Measurements from ENCODE around the gene POLR2L. TPM values are rescaled to one million over a fixed set of nuclear protein-coding genes. Genes with fewer than 3 reads are reported as not detected.

POLR2L gene
- total and polyA plus RNA-seq, 10 donors: 24.6 to 131 (median 66.2) TPM

DNA sequence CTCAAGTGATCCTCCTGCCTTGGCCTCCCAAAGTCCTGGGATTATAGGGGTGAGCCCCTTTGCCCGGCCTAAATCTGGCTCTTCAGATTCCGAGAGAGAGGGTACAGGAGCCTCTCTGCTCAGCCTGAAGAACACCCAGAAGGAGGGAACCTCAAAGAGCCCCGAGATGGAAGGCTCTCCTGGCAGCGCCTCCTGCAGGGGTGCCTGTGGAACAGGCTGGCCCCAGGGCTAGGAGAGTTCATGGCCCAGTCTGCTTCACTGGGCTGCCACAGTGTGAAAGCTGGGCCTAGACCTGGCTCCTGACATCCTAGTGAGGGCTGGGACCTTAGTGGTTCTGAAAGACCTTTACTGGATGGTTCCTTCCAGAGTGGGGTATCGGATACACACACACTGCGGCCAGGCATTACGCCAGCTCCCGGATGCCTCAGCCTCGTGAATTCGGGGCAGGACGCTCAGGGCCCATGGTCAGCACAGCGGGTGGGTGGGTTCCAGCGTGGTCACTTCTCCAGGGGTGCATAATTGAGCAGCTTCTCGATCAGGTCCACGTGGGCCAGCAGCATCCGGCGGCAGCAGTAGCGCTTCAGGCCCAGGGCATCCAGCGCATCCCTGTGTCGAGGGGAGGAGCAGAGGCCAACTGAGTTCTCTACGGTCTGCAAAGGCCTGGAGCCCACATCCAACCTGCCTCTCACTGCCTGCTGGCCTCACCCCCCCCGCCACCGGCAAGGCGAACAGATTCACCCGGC lies 2.3 kb downstream of the POLR2L start:
- WGBS, 5 donors: 71 to 89% (median 85%) methylated on average over 15 to 25 of the region's 25 CpGs
- Histone ChIP-seq H3K36me3 (peaks cover 0 to 54% (median 38%) of the 10 kb centered on the region in 6 donors), H3K27me3 (replicated peaks in 1 of 7) (peaks cover 0 to 25% (median 0%) of the 10 kb centered on the region in 7 donors), H3K4me1 (peaks cover 21 to 94% (median 58%) of the 10 kb centered on the region in 6 donors), H3K4me3 (peak overlapping the region in 2 of 8 donors; percentile 98 to 100), H3K9me3 (no peaks in the 10 kb centered on the region), H3K27ac (peak overlapping the region in 1 of 8 donors; percentile 95)
- DNase-seq: no peak
- intact Hi-C loops (cut with DNase I; ENCODE audit: low total_unique reads): loop anchor here (10.0 kb wide), 1 partner anchor 215 kb away; no protein-coding TSS in a partner anchor
- TF ChIP-seq POLR2A (IDR thresholded peaks at IDR 0.05): no peak
- no peak for TF ChIP-seq POLR2AphosphoS5 (IDR thresholded peaks at IDR 0.05)
- no peak for TF ChIP-seq CTCF (IDR thresholded peaks at IDR 0.05 in 8 of 11, conservative IDR thresholded peaks at IDR 0.05 in 3 of 11)

- Histone ChIP-seq H3K4me3 (no peak overlapping the region), H3K4me1 (peaks cover 26 to 94% (median 59%) of the 10 kb centered on the region in 6 donors), H3K27me3 (replicated peaks in 1 of 7) (peaks cover 0 to 27% (median 0%) of the 10 kb centered on the region in 7 donors), H3K27ac (peak overlapping the region in 1 of 8 donors; percentile 10), H3K36me3 (peaks cover 0 to 54% (median 38%) of the 10 kb centered on the region in 6 donors), H3K9me3 (no peaks in the 10 kb centered on the region)
- intact Hi-C loops (cut with DNase I; ENCODE audit: low total_unique reads): no loop called here
- TF ChIP-seq POLR2AphosphoS5 (IDR thresholded peaks at IDR 0.05): peak in 1 of 3 donors; percentile 15
- TF ChIP-seq CTCF (IDR thresholded peaks at IDR 0.05 in 8 of 11, conservative IDR thresholded peaks at IDR 0.05 in 3 of 11): no peak
- no peak for TF ChIP-seq POLR2A (IDR thresholded peaks at IDR 0.05)
- DNase-seq: no peak
- 91 to 96% (median 94%) methylated on average over 4 to 5 of the region's 5 CpGs for WGBS, 5 donors
These were observed 3.1 kb downstream of the POLR2L start for GRCh38 chr11:839280-839623.

DNA sequence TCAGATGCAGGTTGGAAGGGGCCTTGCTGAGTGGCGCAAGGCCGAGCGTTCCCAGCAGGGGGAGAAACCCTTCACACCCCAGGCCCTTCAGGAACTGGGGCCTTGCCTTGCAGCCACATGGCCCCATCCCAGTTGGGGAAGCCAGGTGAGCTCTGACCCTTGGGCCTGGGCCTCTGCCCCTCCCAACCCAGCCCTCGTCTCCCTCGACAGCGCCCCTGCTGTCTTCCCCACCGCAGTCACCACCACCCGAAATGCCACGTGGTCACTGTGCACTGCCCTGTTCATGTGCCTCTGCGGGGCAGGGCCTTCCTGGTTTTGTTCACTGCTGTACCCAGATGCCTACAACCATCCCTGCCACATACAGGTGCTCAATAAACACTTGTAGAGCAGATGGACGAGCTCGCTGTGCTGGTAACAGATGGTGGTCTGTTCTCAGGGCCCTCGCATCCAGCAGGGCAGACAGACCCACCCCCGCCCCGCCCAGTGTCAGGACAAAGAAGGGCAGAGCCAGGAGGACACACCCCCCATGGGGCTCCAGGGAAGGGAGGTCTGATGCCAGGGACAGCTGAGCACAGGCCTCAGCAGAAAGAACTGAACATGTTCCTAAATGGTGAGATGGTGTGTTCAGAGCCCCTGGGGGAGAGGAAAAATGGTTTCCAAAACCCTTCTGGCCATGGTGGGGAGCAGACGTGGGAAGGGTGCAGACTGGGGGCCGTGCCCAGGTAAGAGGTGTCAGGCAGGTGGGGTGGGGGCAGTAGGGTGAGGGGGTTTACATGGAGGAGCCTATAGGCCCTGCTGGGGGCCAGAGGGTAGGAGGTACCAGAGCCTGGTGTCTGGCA lies 3.7 kb downstream of the POLR2L start:
- whole genome bisulfite sequencing, 5 donors: 59 to 80% (median 69%) methylated on average over 11 to 17 of the region's 17 CpGs
- Histone ChIP-seq H3K27ac (peak overlapping the region in 1 of 8 donors; percentile 8), H3K4me3 (no peak overlapping the region), H3K27me3 (replicated peaks in 1 of 7) (peaks cover 0 to 27% (median 0%) of the 10 kb centered on the region in 7 donors), H3K9me3 (no peaks in the 10 kb centered on the region), H3K36me3 (peaks cover 0 to 54% (median 38%) of the 10 kb centered on the region in 6 donors), H3K4me1 (peaks cover 26 to 94% (median 59%) of the 10 kb centered on the region in 6 donors)
- intact Hi-C loops (cut with DNase I; ENCODE audit: low total_unique reads): no loop called here
- TF ChIP-seq POLR2AphosphoS5 (IDR thresholded peaks at IDR 0.05) (peak in 2 of 3 donors; percentile 5 to 17), POLR2A (IDR thresholded peaks at IDR 0.05) (no peak), CTCF (IDR thresholded peaks at IDR 0.05 in 8 of 11, conservative IDR thresholded peaks at IDR 0.05 in 3 of 11) (no peak)
- DNase-seq: no peak

Measured in spleen (tissue), 11 donors.